NCI-H446 (cell line): ENCODE results near the gene ARMC7.
A peak's percentile ranks its signal among the peaks of the same experiment; 100 is the strongest.
"Not testable (repeated sequence)": the region's sequence is repeated elsewhere in the genome, so short reads cannot be mapped to it uniquely, and the experiment has no call there.

Experiments
- DNase-seq, 2 experiments: peaks; one replicate each; lab custom pipeline; 2025; lab: John Stamatoyannopoulos, UW

Gene ARMC7

GRCh38 chr17:75109407-75110233 is at the start of gene ARMC7:
Gene ARMC7, plus strand, starts transcription at chr17:75109969. Its CDS starts 320 bp downstream, at chr17:75110289.
- peak; percentile 63 to 92 for DNase-seq

DNA sequence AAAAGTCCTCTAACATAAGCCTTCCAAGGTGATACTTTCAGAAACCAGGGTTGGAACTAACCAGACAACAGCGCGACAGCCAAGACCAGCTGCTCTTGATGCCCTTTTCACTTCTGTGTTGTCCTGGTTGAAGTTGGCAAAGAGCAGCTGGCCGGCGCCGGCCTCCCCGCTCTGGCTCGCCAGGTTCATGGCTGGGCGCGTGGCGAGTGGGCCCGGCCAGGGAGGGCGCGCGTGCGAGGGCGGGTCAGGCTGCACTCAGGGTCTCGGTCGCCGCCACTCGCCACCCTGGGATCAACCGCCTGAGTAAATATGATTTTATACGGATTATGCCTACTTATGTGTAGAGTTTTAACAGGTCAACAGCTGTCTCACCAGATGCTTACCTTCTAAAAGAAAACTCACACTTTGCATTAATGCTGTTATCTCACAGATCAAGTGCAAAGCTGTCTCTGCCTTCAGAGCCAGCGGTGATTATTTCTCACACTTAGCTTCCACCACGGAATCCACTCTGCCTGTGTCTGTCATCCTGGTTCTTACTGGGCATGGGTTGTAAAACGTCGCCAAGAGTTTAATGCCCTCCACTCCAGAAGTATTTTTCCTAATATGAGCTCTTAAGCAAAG is 49.2 kb upstream of the ARMC7 start:
- DNase-seq = no peak

- no peak for DNase-seq
These were observed 48.7 kb upstream of the ARMC7 start for GRCh38 chr17:75061055-75061438.

DNA sequence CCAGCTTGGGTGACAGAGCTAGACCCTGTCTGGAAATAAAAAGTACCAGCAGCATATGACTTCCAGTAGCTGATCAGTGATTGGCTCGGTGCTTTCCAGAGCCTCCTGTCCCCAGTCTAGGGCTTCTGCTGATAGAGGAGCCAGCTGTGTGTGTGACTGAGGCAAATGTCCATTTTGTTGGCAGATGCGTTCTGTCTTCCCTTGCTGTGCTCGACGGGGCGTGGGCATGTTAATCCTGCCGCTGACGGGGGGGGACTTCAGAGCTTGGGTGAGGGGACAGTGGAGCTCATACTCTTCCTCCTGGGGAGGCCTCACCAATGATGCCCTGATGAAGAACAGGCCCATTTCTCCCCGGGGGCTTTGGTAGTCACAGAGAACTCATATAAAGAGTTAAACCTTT is 48.2 kb upstream of the ARMC7 start:
- DNase-seq = no peak

GRCh38 chr17:75063201-75063600 is 46.6 kb upstream of the ARMC7 start:
- DNase-seq = no peak

DNA sequence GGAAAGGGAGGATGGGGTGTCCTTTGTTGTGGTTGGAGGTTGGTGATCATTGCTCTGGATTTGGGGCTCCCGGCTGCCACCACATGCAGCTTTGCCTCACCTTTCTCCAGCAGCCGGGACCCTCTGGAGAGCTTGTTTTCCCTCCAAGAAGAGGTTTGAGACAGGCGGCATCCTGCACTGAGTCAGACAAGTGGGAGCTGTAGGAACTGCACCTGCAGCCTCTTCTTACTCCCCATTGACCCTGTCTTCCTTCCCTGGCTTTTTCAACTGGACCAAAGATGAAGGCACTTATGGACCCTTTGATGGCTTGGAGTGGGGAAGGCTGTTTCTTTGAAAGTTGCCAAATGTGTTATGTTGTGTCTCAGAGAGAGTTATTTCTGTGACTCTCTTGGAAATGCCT is 46.1 kb upstream of the ARMC7 start:
- no peak for DNase-seq

DNA sequence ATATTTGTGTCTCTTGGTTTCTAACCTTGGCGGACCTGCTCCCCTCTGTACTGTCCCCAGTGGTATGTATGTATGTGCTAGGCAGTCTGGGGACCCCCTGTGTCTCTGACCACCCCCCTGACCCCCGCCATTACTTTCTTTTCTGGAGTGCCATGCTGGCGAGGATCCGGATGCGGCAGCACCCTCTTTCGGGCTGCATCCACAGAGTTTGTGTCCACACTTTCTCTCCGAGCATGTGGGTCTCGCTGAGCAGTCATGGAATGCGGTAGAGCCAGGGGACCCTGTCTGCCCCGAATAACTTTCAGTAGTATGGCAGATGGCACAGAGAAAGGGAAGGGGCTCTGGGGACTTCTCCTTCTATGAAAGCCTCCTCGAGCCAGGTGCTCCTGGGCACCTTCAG is 45.7 kb upstream of the ARMC7 start:
- no peak for DNase-seq

GRCh38 chr17:75064460-75064859 is 45.3 kb upstream of the ARMC7 start:
- DNase-seq = no peak

DNA sequence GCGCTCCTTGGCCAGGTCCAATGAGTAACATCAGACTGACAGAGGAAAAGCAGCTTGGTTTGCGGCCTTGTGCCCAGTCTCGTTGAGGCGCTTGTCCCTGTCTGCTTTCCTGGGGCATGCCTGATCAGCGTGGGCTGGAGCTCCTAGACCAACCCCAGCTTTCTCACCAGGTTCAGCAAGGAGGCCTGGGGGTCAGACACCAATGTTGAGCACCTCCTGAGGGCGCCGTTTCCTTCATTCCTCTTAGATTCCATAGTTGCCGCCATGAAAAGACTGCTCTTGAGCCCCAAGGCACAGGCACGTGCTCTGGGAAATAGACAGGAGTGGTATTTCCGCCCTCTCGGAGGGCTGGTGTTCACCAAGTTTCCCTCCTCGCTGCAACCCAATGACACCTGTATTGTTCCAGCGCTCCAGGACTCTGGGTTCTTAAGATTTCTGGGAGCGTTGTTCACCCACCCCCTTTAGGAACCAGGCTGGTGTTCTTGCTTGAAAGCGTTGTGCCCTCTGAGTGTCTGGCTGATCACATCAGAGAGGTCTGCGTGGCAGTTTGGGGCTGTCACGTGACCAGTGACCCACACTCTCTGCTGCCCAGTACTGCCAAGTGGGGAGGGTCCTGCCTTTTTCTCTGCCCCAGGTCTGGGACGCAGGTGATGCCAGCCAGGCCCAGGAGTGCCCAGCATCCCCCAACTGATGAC is 44.8 kb upstream of the ARMC7 start:
- DNase-seq = no peak

DNA sequence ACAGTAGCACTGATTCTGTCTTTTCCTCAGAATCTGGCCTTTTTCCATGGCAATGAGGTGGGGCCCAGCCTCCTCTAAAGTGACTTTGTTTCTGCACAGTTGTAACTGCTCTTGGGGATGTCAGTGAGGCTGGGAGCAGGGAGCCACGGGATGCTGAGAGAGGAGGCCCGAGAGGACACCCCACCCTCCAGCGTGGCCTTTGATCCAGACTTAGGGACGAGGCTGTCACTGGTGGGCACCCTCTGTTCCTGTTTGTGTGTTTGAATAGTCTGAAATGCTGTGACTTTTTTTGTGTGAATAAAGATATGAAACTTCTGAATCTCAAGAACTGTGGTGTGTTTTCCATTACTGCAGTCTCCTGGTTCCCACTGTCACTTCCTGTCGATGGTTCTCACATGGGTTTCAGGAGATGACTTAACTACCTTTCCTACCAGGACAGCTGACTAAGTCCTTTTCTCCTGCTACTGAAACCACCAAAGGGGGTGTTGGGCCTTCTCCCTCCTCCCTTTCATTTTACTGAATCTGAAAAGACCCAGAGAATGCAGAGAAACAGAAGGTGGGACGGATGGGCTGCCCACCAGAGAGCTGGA is 44.1 kb upstream of the ARMC7 start:
- no peak for DNase-seq

DNA sequence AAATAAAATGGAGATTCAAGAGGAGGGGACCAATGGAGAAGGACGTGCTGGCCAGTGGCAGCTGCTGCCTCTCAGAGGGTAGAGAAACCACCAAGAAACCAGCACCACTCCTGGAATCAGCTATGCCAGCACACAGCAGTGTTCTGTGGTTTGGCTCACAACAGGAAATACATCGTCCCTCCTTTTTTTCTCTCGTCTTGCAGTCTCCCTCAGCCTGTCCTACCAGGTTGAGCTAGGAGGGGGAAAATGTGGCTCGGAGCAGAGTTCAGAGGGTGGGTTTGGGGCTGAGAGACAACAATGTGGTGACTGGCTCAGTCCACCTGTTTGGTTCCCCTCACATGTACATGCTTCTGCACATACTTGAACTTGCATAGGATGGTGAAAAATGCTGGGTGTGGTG is 41.9 kb upstream of the ARMC7 start:
- DNase-seq = no peak

GRCh38 chr17:75068750-75069149 is 41.0 kb upstream of the ARMC7 start:
- DNase-seq = no peak

DNA sequence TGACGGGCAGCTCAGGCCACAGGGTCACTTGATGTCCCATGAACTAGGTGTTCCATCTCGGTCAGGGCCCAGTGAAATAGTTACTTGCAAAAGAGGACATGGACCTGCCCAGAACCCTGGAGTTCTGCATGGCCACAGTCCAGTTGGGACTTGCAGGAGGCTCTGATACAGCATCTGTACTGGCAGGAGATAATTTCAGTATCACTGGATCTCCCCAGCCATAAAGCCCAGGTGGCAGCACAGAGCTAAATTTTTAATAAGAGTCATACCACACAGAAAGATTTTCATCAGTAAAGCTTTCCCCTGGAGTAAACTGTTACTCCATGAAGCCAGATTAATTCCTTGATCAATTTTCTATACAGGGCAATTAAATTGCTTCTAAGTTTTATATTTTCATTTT is 40.0 kb upstream of the ARMC7 start:
- DNase-seq = no peak

DNA sequence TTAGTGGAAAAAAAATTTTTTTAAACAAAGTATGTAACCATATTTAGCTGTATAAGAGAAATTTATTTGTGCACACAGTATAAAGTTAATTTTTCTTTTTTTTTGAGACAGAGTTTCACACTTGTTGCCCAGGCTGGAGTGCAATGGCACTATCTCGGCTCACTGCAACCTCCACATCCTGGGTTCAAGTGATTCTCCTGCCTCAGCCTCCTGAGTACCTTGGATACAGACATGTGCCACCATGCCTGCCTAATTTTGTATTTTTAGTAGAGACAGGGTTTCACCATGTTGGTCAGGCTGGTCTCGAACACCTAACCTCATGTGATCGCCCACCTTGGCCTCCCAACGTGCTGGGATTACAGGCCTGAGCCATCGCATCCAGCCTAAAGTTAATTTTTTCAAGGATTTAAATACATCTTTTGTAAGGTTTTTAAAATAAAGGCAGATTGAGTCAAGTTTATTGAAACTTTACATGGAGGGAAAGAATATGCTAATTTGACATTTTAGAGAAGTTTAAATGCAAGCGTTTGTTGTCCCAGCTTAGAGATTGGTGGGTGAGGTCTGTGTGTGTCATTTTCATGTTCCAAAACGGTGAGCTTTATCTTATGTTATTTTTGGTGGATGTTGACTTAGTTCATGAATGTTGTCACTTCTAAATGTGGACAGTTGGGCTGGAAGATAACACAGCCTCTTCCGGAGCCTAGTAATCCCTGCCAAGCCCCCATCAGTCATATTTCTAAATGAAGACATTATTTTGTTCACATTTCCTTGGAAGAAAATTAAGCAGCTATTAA is 38.1 kb upstream of the ARMC7 start:
- not testable (repeated sequence) for DNase-seq

- DNase-seq = not testable (repeated sequence)
These were observed 36.9 kb upstream of the ARMC7 start for GRCh38 chr17:75072909-75073308.

GRCh38 chr17:75073618-75074047 is 36.1 kb upstream of the ARMC7 start:
- DNase-seq = no peak

GRCh38 chr17:75074532-75074931 is 35.2 kb upstream of the ARMC7 start:
- no peak for DNase-seq

DNA sequence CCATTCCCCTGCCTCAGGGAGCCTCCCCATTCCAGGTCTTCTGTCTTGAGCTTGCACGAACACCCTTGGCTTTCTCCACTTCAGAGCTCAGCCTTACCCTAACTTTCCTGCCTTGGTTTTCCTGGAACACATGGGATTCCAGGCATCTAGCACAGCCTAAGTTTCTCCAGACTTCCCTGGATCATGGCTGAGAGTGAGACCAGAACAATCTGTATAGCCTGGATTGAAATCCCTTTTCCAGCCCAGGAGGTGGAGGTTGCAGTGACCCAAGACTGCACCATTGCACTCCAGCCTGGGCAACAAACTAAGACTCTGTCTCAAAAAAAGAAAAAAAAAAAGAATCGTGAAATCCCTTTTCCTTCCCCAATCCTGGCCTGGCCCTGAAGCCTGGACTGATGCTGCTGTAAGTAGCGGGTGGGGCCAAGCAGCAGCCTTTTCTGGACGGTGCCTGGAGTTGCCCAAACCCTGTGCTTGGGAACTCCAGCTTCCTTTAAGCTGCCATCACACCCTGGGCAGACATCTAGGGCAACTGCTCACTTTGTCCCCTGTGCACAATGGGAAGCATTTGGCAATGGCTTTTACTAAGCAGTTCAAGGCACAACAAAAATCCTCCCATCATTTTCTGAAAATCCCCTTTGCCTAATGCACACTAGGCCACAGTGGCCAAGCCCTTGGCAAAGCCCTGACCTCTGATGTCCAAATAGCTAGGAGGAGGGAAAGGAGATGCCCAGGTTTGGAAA is 34.0 kb upstream of the ARMC7 start:
- DNase-seq = no peak

GRCh38 chr17:75077072-75077495 is 32.7 kb upstream of the ARMC7 start:
- DNase-seq = no peak

DNA sequence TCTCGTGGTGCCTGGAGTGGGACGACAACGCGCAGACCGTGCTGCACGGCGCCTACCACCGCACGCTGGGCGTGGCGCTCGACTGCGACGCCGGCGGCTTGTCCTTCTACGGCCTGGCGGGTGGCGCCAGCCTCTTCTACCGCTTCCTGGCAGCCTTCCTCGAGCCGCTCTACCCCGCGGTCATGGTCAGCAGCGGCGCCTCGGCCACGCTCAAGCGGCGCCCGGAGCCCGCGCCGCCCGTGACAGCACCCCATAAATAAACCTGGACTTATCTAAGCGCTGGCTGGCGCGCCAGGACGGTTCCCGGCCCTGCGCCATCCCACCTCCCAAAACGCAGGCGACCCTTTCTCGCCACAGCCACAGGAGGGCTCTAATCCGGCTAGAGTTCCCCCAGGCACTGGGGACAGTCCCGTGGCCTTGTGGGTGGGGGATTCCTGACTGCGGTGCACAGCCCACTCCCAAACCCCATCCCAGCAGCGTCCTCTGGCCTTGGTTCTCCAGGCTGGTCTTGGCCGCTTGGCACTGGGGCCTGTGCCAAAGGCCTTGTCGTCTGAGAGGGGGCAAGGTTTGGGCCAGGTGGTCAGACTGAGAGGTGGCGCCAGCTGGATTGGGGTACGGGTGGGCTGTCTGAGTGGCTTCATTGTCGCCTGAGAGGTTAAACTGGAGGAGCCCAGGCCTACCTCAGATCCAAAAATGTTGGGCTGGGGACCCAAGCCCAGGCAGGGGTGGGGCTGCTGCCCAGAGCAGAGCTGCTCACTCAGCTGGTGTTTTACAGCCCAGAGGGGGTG is 32.1 kb upstream of the ARMC7 start:
- no peak for DNase-seq
